ENCODE data around the gene ARFGEF2. TPM values are rescaled to one million over a fixed set of nuclear protein-coding genes. Genes with fewer than 3 reads are reported as not detected.

ARFGEF2 gene
- total RNA-seq, 1 donor from 2014 or later = 36.1 TPM

GRCh38 chr20:48986899-48987298, 65.4 kb downstream of the ARFGEF2 start:
- DNase-seq (ENCODE audit: low read depth) (no peak), FAIRE-seq (no peak)
- H3K27me3 ChIP-seq (ENCODE audit: control insufficient read depth, insufficient read depth, low read length) = no peaks in the 10 kb centered on the region
- TF ChIP-seq, protein P1, sequence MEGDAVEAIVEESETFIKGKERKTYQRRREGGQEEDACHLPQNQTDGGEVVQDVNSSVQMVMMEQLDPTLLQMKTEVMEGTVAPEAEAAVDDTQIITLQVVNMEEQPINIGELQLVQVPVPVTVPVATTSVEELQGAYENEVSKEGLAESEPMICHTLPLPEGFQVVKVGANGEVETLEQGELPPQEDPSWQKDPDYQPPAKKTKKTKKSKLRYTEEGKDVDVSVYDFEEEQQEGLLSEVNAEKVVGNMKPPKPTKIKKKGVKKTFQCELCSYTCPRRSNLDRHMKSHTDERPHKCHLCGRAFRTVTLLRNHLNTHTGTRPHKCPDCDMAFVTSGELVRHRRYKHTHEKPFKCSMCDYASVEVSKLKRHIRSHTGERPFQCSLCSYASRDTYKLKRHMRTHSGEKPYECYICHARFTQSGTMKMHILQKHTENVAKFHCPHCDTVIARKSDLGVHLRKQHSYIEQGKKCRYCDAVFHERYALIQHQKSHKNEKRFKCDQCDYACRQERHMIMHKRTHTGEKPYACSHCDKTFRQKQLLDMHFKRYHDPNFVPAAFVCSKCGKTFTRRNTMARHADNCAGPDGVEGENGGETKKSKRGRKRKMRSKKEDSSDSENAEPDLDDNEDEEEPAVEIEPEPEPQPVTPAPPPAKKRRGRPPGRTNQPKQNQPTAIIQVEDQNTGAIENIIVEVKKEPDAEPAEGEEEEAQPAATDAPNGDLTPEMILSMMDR (IDR thresholded peaks at IDR 0.05; ENCODE audit: insufficient read depth, low read length, severe bottlenecking) = peak; percentile 11
- peaks cover 23% of the 10 kb centered on the region for H3K36me3 ChIP-seq (ENCODE audit: control insufficient read depth, insufficient read depth, low read length)
- H3K4me3 ChIP-seq (ENCODE audit: low read depth, low read length) = no peak overlapping the region

DNA sequence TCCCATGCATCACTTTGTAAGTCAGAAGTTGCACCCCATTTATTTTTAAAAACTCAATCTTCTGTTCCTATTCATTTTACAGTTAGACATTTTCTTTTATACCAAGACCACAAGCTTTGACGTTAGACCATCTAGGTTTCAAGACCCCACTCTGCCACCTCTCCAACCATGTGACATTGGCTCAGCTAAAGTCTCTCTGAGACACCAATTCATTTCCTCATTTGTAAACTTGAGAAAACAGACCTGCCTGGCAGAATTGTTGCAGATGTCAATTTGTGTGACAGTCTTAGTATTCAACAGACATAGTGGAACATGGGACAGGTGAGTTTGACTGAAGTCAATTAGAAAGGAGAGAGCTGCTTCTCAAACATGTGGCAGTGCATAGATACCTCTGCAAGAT, 69.0 kb downstream of the ARFGEF2 start:
- Histone ChIP-seq H3K27me3 (ENCODE audit: control insufficient read depth, insufficient read depth, low read length) (no peaks in the 10 kb centered on the region), H3K36me3 (ENCODE audit: control insufficient read depth, insufficient read depth, low read length) (peaks cover 21% of the 10 kb centered on the region), H3K4me3 (ENCODE audit: low read depth, low read length) (no peak overlapping the region)
- TF ChIP-seq, protein P1 (IDR thresholded peaks at IDR 0.05; ENCODE audit: insufficient read depth, low read length, severe bottlenecking) = no peak
- FAIRE-seq = no peak
- DNase-seq (ENCODE audit: low read depth) = no peak

DNA sequence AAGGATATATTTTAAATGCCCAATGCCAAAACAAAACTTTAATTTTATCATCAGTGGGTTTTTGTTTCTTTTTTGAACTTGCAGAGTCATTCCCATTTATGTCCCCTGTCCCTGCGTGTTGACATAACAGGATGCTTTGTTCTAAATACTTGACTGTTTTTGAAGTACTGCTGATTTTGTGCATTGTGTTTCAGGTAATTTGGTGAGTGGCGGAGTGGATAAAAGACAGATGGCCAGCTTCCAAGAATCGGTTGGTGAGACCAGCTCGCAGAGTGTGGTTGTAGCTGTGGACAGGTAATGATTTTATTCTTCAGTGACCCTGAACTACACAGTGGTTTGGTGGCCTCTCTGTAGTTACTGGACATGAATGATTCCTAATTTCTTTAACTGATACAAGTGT, 74.1 kb downstream of the ARFGEF2 start:
- Histone ChIP-seq H3K27me3 (ENCODE audit: control insufficient read depth, insufficient read depth, low read length) (no peaks in the 10 kb centered on the region), H3K4me3 (ENCODE audit: low read depth, low read length) (no peak overlapping the region), H3K36me3 (ENCODE audit: control insufficient read depth, insufficient read depth, low read length) (peaks cover 20% of the 10 kb centered on the region)
- TF ChIP-seq, protein P1 (IDR thresholded peaks at IDR 0.05; ENCODE audit: insufficient read depth, low read length, severe bottlenecking) = no peak
- DNase-seq (ENCODE audit: low read depth) (no peak), FAIRE-seq (no peak)

GRCh38 chr20:48999890-49000870, 78.7 kb downstream of the ARFGEF2 start:
- DNase-seq (ENCODE audit: low read depth) (peak; percentile 89), FAIRE-seq (no peak)
- H3K4me3 ChIP-seq (ENCODE audit: low read depth, low read length) = no peak overlapping the region
- TF ChIP-seq, protein P1 (IDR thresholded peaks at IDR 0.05; ENCODE audit: insufficient read depth, low read length, severe bottlenecking) = no peak
- no peaks in the 10 kb centered on the region for H3K27me3 ChIP-seq (ENCODE audit: control insufficient read depth, insufficient read depth, low read length)
- H3K36me3 ChIP-seq (ENCODE audit: control insufficient read depth, insufficient read depth, low read length) = peaks cover 9% of the 10 kb centered on the region

DNA sequence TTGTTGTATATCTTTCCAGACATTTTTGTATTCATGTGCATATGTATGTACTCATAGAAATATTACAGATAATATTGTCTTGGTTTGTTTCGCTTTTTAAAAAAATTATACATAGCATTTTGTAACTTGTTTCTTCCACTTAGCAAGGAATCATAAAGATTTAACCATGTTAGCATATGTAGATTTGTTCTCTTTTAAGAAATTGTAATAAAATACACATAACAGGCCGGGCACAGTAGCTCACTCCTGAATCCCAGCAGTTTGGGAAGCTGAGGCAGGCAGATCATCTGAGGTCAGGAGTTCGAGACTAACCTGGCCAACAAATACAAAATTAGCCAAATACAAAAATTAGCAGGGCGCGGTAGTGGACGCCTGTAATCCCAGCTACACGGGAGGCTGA, 80.2 kb downstream of the ARFGEF2 start:
- Histone ChIP-seq H3K27me3 (ENCODE audit: control insufficient read depth, insufficient read depth, low read length) (no peaks in the 10 kb centered on the region), H3K4me3 (ENCODE audit: low read depth, low read length) (no peak overlapping the region), H3K36me3 (ENCODE audit: control insufficient read depth, insufficient read depth, low read length) (peaks cover 12% of the 10 kb centered on the region)
- DNase-seq (ENCODE audit: low read depth) = no peak
- FAIRE-seq = no peak
- TF ChIP-seq, protein P1 (IDR thresholded peaks at IDR 0.05; ENCODE audit: insufficient read depth, low read length, severe bottlenecking) = no peak

Data from bronchial epithelial cell (primary cell).